GM19023 (cell line): ENCODE results near the gene KRT6B.
"Not testable (repeated sequence)": the region's sequence is repeated elsewhere in the genome, so short reads cannot be mapped to it uniquely, and the experiment has no call there.

Source experiments
- ATAC-seq: cut with Tn5 transposase; IDR thresholded peaks from one replicate; pipeline ENCODE4 v1.9.1; 2021; ENCODE audit warnings: mild to moderate bottlenecking, moderate library complexity; ENCODE audit not compliant: unreplicated experiment

The KRT6B gene

GRCh38 chr12:52452101-52452500, at the start of gene KRT6B:
Gene KRT6B, minus strand, starts transcription at chr12:52452146. Its CDS starts 68 bp downstream, at chr12:52452078.
- ATAC-seq, result no peak

GRCh38 chr12:52501490-52501889, 49.5 kb upstream of the KRT6B start:
- ATAC-seq, result no peak

GRCh38 chr12:52500574-52500973, 48.6 kb upstream of the KRT6B start:
- not testable (repeated sequence) for ATAC-seq

GRCh38 chr12:52499806-52500560, 48.0 kb upstream of the KRT6B start:
- no peak for ATAC-seq

GRCh38 chr12:52498946-52499345, 47.0 kb upstream of the KRT6B start:
- ATAC-seq, result no peak

GRCh38 chr12:52497975-52498374, 46.0 kb upstream of the KRT6B start:
- no peak for ATAC-seq

GRCh38 chr12:52496590-52497071, 44.7 kb upstream of the KRT6B start:
- ATAC-seq, result no peak

- ATAC-seq, result no peak
These were observed 44.1 kb upstream of the KRT6B start for GRCh38 chr12:52496054-52496453.

GRCh38 chr12:52495389-52495788, 43.4 kb upstream of the KRT6B start:
- no peak for ATAC-seq

- no peak for ATAC-seq
These were observed 42.6 kb upstream of the KRT6B start for GRCh38 chr12:52494518-52494917.

GRCh38 chr12:52494100-52494499, 42.2 kb upstream of the KRT6B start:
- ATAC-seq, result no peak

GRCh38 chr12:52493172-52493571, 41.2 kb upstream of the KRT6B start, which contains the start of gene KRT6A:
Gene KRT6A, minus strand, starts transcription at chr12:52493257. Its CDS starts 69 bp downstream, at chr12:52493188.
- no peak for ATAC-seq

GRCh38 chr12:52492405-52492804, 40.5 kb upstream of the KRT6B start:
- not testable (repeated sequence) for ATAC-seq

- not testable (repeated sequence) for ATAC-seq
These were observed 39.5 kb upstream of the KRT6B start for GRCh38 chr12:52491495-52491894.

GRCh38 chr12:52488736-52489135, 36.8 kb upstream of the KRT6B start:
- no peak for ATAC-seq

- ATAC-seq, result not testable (repeated sequence)
These were observed 35.9 kb upstream of the KRT6B start for GRCh38 chr12:52487744-52488443.

- no peak for ATAC-seq
These were observed 35.3 kb upstream of the KRT6B start for GRCh38 chr12:52487211-52487610.

- ATAC-seq, result no peak
These were observed 34.5 kb upstream of the KRT6B start for GRCh38 chr12:52486166-52487105.

- no peak for ATAC-seq
These were observed 28.1 kb upstream of the KRT6B start for GRCh38 chr12:52480073-52480472.

GRCh38 chr12:52477651-52478050, 25.7 kb upstream of the KRT6B start:
- no peak for ATAC-seq

GRCh38 chr12:52474212-52474611, 22.3 kb upstream of the KRT6B start:
- no peak for ATAC-seq
